HEK293 (cell line): ENCODE results near the gene PMAIP1.

ENCODE experiments used
- FEZF1 ChIP-seq: fragments of 450-650 bp; formaldehyde crosslinking; IDR thresholded peaks from 2 replicates; pipeline ENCODE4 v1.5.1; 2016; ENCODE audit warnings: missing biosample characterization, missing genetic modification characterization
- GFI1B ChIP-seq: fragments of 450-650 bp; formaldehyde crosslinking; IDR thresholded peaks from 2 replicates; pipeline ENCODE4 v1.5.1; 2016; ENCODE audit warnings: missing biosample characterization, missing genetic modification characterization
- GLI2 ChIP-seq: fragments of 450-650 bp; formaldehyde crosslinking; IDR thresholded peaks from 2 replicates; pipeline ENCODE4; 2017; ENCODE audit warnings: missing biosample characterization, missing genetic modification characterization, low read depth, borderline replicate concordance
- IKZF3 ChIP-seq: fragments of 450-650 bp; IDR thresholded peaks from 2 replicates; pipeline ENCODE4 v1.5.0; 2018; ENCODE audit warnings: missing biosample characterization, mild to moderate bottlenecking, missing genetic modification characterization, moderate library complexity
- OVOL3 ChIP-seq: fragments of 450-650 bp; formaldehyde crosslinking; IDR thresholded peaks from 2 replicates; pipeline ENCODE4 v1.5.1; 2016; ENCODE audit warnings: missing biosample characterization, missing genetic modification characterization
- PRDM10 ChIP-seq: fragments of 450-650 bp; formaldehyde crosslinking; IDR thresholded peaks from 2 replicates; pipeline ENCODE4 v1.5.1; 2016; ENCODE audit warnings: missing biosample characterization, missing genetic modification characterization
- TSHZ1 ChIP-seq: fragments of 450-650 bp; formaldehyde crosslinking; IDR thresholded peaks from 2 replicates; pipeline ENCODE4 v1.5.1; 2016; ENCODE audit warnings: missing biosample characterization, missing genetic modification characterization, borderline replicate concordance
- ZBTB44 ChIP-seq: fragments of 450-650 bp; IDR thresholded peaks from 2 replicates; pipeline ENCODE4 v1.5.1; 2018; ENCODE audit warnings: missing biosample characterization, mild to moderate bottlenecking, missing genetic modification characterization
- ZBTB49 ChIP-seq: fragments of 450-650 bp; formaldehyde crosslinking; IDR thresholded peaks from 2 replicates; pipeline ENCODE4 v1.5.1; 2016; ENCODE audit warnings: missing biosample characterization, missing genetic modification characterization, low read depth
- ZBTB8A ChIP-seq: fragments of 450-650 bp; formaldehyde crosslinking; IDR thresholded peaks from 2 replicates; pipeline ENCODE4 v1.5.1; 2016; ENCODE audit warnings: missing biosample characterization, missing genetic modification characterization
- ZEB2 ChIP-seq: fragments of 450-650 bp; formaldehyde crosslinking; IDR thresholded peaks from 2 replicates; pipeline ENCODE4 v1.5.1; 2016; ENCODE audit warnings: missing biosample characterization, missing genetic modification characterization
- ZNF132 ChIP-seq: fragments of 450-650 bp; formaldehyde crosslinking; IDR thresholded peaks from 2 replicates; pipeline ENCODE4 v1.5.1; 2017; ENCODE audit warnings: missing biosample characterization, missing genetic modification characterization, borderline replicate concordance
- ZNF184 ChIP-seq: fragments of 450-650 bp; IDR thresholded peaks from 2 replicates; pipeline ENCODE4 v1.5.1; 2018; ENCODE audit warnings: missing biosample characterization, mild to moderate bottlenecking, missing genetic modification characterization
- ZNF211 ChIP-seq: fragments of 450-650 bp; formaldehyde crosslinking; IDR thresholded peaks from 2 replicates; pipeline ENCODE4 v1.5.1; 2016; ENCODE audit warnings: low read depth, missing biosample characterization, missing genetic modification characterization
- ZNF223 ChIP-seq: fragments of 450-650 bp; formaldehyde crosslinking; IDR thresholded peaks from 2 replicates; pipeline ENCODE4 v1.5.1; 2016; ENCODE audit warnings: missing biosample characterization, missing genetic modification characterization
- ZNF311 ChIP-seq: fragments of 450-650 bp; formaldehyde crosslinking; IDR thresholded peaks from 2 replicates; pipeline ENCODE4 v1.5.1; 2017; ENCODE audit warnings: missing biosample characterization, missing genetic modification characterization, borderline replicate concordance
- ZNF335 ChIP-seq: fragments of 450-650 bp; formaldehyde crosslinking; conservative IDR thresholded peaks from 2 replicates; pipeline ENCODE4 v1.5.1; 2016; ENCODE audit warnings: missing biosample characterization, missing genetic modification characterization
- ZNF48 ChIP-seq: fragments of 450-650 bp; formaldehyde crosslinking; IDR thresholded peaks from 2 replicates; pipeline ENCODE4 v1.5.1; 2016; ENCODE audit warnings: missing biosample characterization, missing genetic modification characterization
- ZNF561 ChIP-seq: fragments of 450-650 bp; IDR thresholded peaks from 2 replicates; pipeline ENCODE4 v1.5.1; 2018; ENCODE audit warnings: missing biosample characterization, missing genetic modification characterization, borderline replicate concordance
- ZNF629 ChIP-seq: fragments of 450-650 bp; formaldehyde crosslinking; IDR thresholded peaks from 2 replicates; pipeline ENCODE4 v1.5.1; 2017; ENCODE audit warnings: missing biosample characterization, missing genetic modification characterization
- ZNF645 ChIP-seq: fragments of 450-650 bp; formaldehyde crosslinking; IDR thresholded peaks from 2 replicates; pipeline ENCODE4; 2016; ENCODE audit warnings: missing biosample characterization, missing genetic modification characterization
- ZNF692 ChIP-seq: fragments of 450-650 bp; formaldehyde crosslinking; IDR thresholded peaks from 2 replicates; pipeline ENCODE4 v1.5.1; 2016; ENCODE audit warnings: missing biosample characterization, missing genetic modification characterization
- ZNF704 ChIP-seq: fragments of 450-650 bp; formaldehyde crosslinking; IDR thresholded peaks from 2 replicates; pipeline ENCODE4 v1.5.1; 2016; ENCODE audit warnings: missing biosample characterization, missing genetic modification characterization
- ZNF768 ChIP-seq: fragments of 450-650 bp; formaldehyde crosslinking; IDR thresholded peaks from 2 replicates; pipeline ENCODE4 v1.5.1; 2018; ENCODE audit warnings: missing biosample characterization, mild to moderate bottlenecking, missing genetic modification characterization
- ZNF843 ChIP-seq: fragments of 450-650 bp; formaldehyde crosslinking; IDR thresholded peaks from 2 replicates; pipeline ENCODE4 v1.5.1; 2016; ENCODE audit warnings: missing biosample characterization, missing genetic modification characterization

Gene PMAIP1

GRCh38 chr18:59874166-59874565 lies 25.6 kb upstream of the PMAIP1 start (continued):
- no peak for TF ChIP-seq ZNF704 (tag by site-specific recombination)
- TF ChIP-seq PRDM10 (tag by site-specific recombination) = 0 out of 2 replicates have a peak, but pooled peaks have one; percentile 9
- TF ChIP-seq ZNF645 = no peak
- peak; percentile 46; the same call in 1 of the 2 replicates for TF ChIP-seq ZBTB44 (tag by site-specific recombination)
- TF ChIP-seq ZNF768 (tag by site-specific recombination) = no peak
- TF ChIP-seq ZNF184 (tag by site-specific recombination) = peak; percentile 27; the same call in 1 of the 2 replicates
- peak; percentile 58; the same call in 1 of the 2 replicates for TF ChIP-seq ZNF692
- TF ChIP-seq ZNF843 (tag by site-specific recombination) = 0 out of 2 replicates have a peak, but pooled peaks have one; percentile 12
- peak; percentile 67 for TF ChIP-seq ZNF629 (tag by site-specific recombination)
- TF ChIP-seq GLI2 (tag by site-specific recombination) = no peak
- TF ChIP-seq ZNF335 = peak; percentile 40
- TF ChIP-seq ZNF561 (tag by site-specific recombination) = no peak
- peak; percentile 48; the same call in 1 of the 2 replicates for TF ChIP-seq IKZF3 (tag by site-specific recombination)
- peak; percentile 66 for TF ChIP-seq FEZF1 (tag by site-specific recombination)
- no peak for TF ChIP-seq ZNF223 (tag by site-specific recombination)
- peak; percentile 51; the same call in 1 of the 2 replicates for TF ChIP-seq ZEB2 (tag by site-specific recombination)
- TF ChIP-seq ZBTB8A (tag by site-specific recombination) = no peak
- no peak for TF ChIP-seq ZBTB49
- no peak for TF ChIP-seq ZNF48 (tag by site-specific recombination)
- TF ChIP-seq ZNF211 (tag by site-specific recombination) = no peak
- TF ChIP-seq ZNF311 (tag by site-specific recombination) = no peak
- TF ChIP-seq OVOL3 (tag by site-specific recombination) = no peak
- TF ChIP-seq GFI1B = no peak
- TF ChIP-seq TSHZ1 = no peak
- no peak for TF ChIP-seq ZNF132 (tag by site-specific recombination)
